H1 (cell line): ENCODE results near the gene FBH1. TPM values are rescaled to one million over a fixed set of nuclear protein-coding genes. Genes with fewer than 3 reads are reported as not detected.
A peak's percentile ranks its signal among the peaks of the same experiment; 100 is the strongest.

Experiments
- CTCF ChIA-PET: fragments of 300-600 bp; sonication (Branson Sonifier 250); formaldehyde crosslinking; loops from one replicate; lab custom pipeline; 2021; ENCODE audit not compliant: partially characterized antibody; lab: Charles Lee
- POLR2A ChIA-PET: fragments of 300-600 bp; sonication (Branson Sonifier 250); formaldehyde crosslinking; loops from one replicate; lab custom pipeline; 2021; ENCODE audit warnings: inconsistent platforms; ENCODE audit not compliant: partially characterized antibody; lab: Charles Lee
- DNase-seq, 2 experiments: peaks; one replicate each; pipeline versions ENCODE4 v3.0.0 to v3.0.0-alpha.2; 2010 to 2022; ENCODE audit warnings: low spot score in 2 of 2, low read depth in 1 of 2, mixed read lengths in 1 of 2
- FAIRE-seq: peaks from 2 replicates; lab custom pipeline; 2011; peaks lifted over from hg19 to GRCh38; lab: Jason Lieb, UNC
- H2AFZ ChIP-seq: 2 replicates; pipeline ENCODE4 v1.8.1; 2012; ENCODE audit warnings: low read length, inconsistent platforms
- H2AK5ac ChIP-seq: 2 replicates; pipeline ENCODE4 v1.6.1; 2013; ENCODE audit warnings: low read depth, low read length
- H2BK120ac ChIP-seq: replicated peaks from 2 replicates; pipeline ENCODE3; 2013; ENCODE audit warnings: low read depth, low read length, inconsistent platforms
- H2BK12ac ChIP-seq: 2 replicates; pipeline ENCODE4 v1.6.1; 2013; ENCODE audit warnings: low read depth, low read length
- H2BK15ac ChIP-seq: 2 replicates; pipeline ENCODE4 v1.6.1; 2013; ENCODE audit warnings: low read length
- H2BK20ac ChIP-seq: 2 replicates; pipeline ENCODE4 v1.6.1; 2013; ENCODE audit warnings: low read length
- H2BK5ac ChIP-seq: 2 replicates; pipeline ENCODE4 v1.6.1; 2013; ENCODE audit warnings: low read depth, low read length
- H3K14ac ChIP-seq: 2 replicates; pipeline ENCODE4 v1.6.1; 2013; ENCODE audit warnings: inconsistent platforms; ENCODE audit not compliant: insufficient read length
- H3K18ac ChIP-seq: 2 replicates; pipeline ENCODE4 v1.6.1; 2013; ENCODE audit warnings: low read length; ENCODE audit errors: extremely low read depth
- H3K23ac ChIP-seq: 2 replicates; pipeline ENCODE4 v1.6.1; 2013; ENCODE audit warnings: inconsistent platforms; ENCODE audit not compliant: insufficient read length
- H3K23me2 ChIP-seq: 2 replicates; pipeline ENCODE4 v1.6.1; 2013; ENCODE audit warnings: low read depth, low read length
- H3K27ac ChIP-seq: 2 replicates; pipeline ENCODE4 v1.6.1; 2011; ENCODE audit warnings: low read depth, low read length, inconsistent platforms
- H3K27me3 ChIP-seq, 4 experiments: replicated peaks in 1 of 4; 1 replicate in 1 of 4; 2 replicates in 3 of 4; pipeline versions ENCODE4 v1.6.1 to v1.8.1; 2011 to 2013; ENCODE audit warnings: low read length in 3 of 4, mild to moderate bottlenecking in 3 of 4, inconsistent platforms in 2 of 4, mixed read lengths in 2 of 4, moderate library complexity in 1 of 4; ENCODE audit not compliant: control insufficient read depth in 3 of 4, insufficient read depth in 3 of 4; ENCODE audit errors: extremely low read depth in 1 of 4
- H3K36me3 ChIP-seq, 4 experiments: 2 replicates each; pipeline versions ENCODE4 v1.6.1 to v1.8.1; 2011 to 2013; ENCODE audit warnings: mild to moderate bottlenecking in 4 of 4, low read length in 3 of 4, moderate library complexity in 2 of 4, control low read depth in 1 of 4, inconsistent platforms in 1 of 4; ENCODE audit not compliant: insufficient read depth in 4 of 4, control insufficient read depth in 2 of 4
- H3K4ac ChIP-seq: replicated peaks from 2 replicates; pipeline ENCODE3; 2013; ENCODE audit warnings: low read length, low read depth, mixed read lengths, inconsistent platforms; ENCODE audit not compliant: insufficient read length
- H3K4me1 ChIP-seq, 4 experiments: replicated peaks in 1 of 4; 1 replicate in 1 of 4; 2 replicates in 3 of 4; pipeline versions ENCODE4 v1.6.1 to v1.8.1; 2011 to 2013; ENCODE audit warnings: low read length in 3 of 4, inconsistent platforms in 2 of 4, mixed read lengths in 1 of 4; ENCODE audit not compliant: insufficient read depth in 4 of 4, control insufficient read depth in 3 of 4
- H3K4me2 ChIP-seq, 2 experiments: 2 replicates each; pipeline versions ENCODE4 v1.6.1 to v1.8.1; 2011 to 2013; ENCODE audit warnings: low read depth in 2 of 2, low read length in 2 of 2, control low read depth in 1 of 2, inconsistent platforms in 1 of 2, mild to moderate bottlenecking in 1 of 2; ENCODE audit not compliant: insufficient read depth in 1 of 2
- H3K4me3 ChIP-seq, 4 experiments: fragments of 200-600, 300-600 bp in 1 of 4; sonication (generic), shearing (Covaris generic), sonication (Bioruptor Twin) in 1 of 4; 2 replicates each; pipeline versions ENCODE4 v1.5.1 to v1.8.1; 2011 to 2016; ENCODE audit warnings: low read length in 4 of 4, low read depth in 3 of 4, control low read depth in 2 of 4, inconsistent platforms in 2 of 4, mild to moderate bottlenecking in 2 of 4, mixed read lengths in 1 of 4, moderate library complexity in 1 of 4; ENCODE audit not compliant: insufficient read depth in 2 of 4; ENCODE audit errors: extremely low read depth in 1 of 4
- H3K56ac ChIP-seq: replicated peaks from 2 replicates; pipeline ENCODE3; 2013; ENCODE audit warnings: low read depth, mild to moderate bottlenecking, mixed read lengths, low read length, inconsistent platforms; ENCODE audit not compliant: insufficient read length
- H3K79me1 ChIP-seq: 2 replicates; pipeline ENCODE4 v1.6.1; 2013; ENCODE audit warnings: low read depth, low read length, control low read depth
- H3K79me2 ChIP-seq, 2 experiments: 2 replicates each; pipeline versions ENCODE4 v1.6.1 to v1.8.1; 2012 to 2013; ENCODE audit warnings: low read length in 2 of 2, mild to moderate bottlenecking in 2 of 2, inconsistent platforms in 1 of 2; ENCODE audit not compliant: insufficient read depth in 2 of 2, control insufficient read depth in 1 of 2
- H3K9ac ChIP-seq, 4 experiments: replicated peaks in 1 of 4; 1 replicate in 1 of 4; 2 replicates in 3 of 4; pipeline versions ENCODE4 v1.6.1 to v1.8.1; 2011 to 2013; ENCODE audit warnings: low read depth in 3 of 4, low read length in 3 of 4, control low read depth in 2 of 4, mild to moderate bottlenecking in 2 of 4, moderate library complexity in 2 of 4, inconsistent platforms in 1 of 4; ENCODE audit errors: extremely low read depth in 1 of 4
- H3K9me3 ChIP-seq, 2 experiments: 2 replicates each; pipeline versions ENCODE4 v1.6.1 to v1.8.1; 2012 to 2013; ENCODE audit warnings: mild to moderate bottlenecking in 2 of 2, moderate library complexity in 2 of 2, control low read depth in 1 of 2, inconsistent platforms in 1 of 2, low read depth in 1 of 2, low read length in 1 of 2, mixed read lengths in 1 of 2; ENCODE audit not compliant: insufficient read depth in 2 of 2
- H4K20me1 ChIP-seq, 2 experiments: replicated peaks in 1 of 2; 2 replicates each; pipeline versions ENCODE3 to v1.8.1; 2011 to 2013; ENCODE audit warnings: inconsistent platforms in 2 of 2, low read length in 2 of 2, mild to moderate bottlenecking in 1 of 2; ENCODE audit not compliant: insufficient read depth in 2 of 2, control insufficient read depth in 1 of 2
- H4K5ac ChIP-seq: 2 replicates; pipeline ENCODE4 v1.6.1; 2013; ENCODE audit warnings: low read length, low read depth, mixed read lengths, inconsistent platforms; ENCODE audit not compliant: insufficient read length
- H4K8ac ChIP-seq: 2 replicates; pipeline ENCODE4 v1.8.0; 2013; ENCODE audit warnings: mild to moderate bottlenecking, moderate library complexity, low read length, inconsistent platforms; ENCODE audit not compliant: insufficient read depth; ENCODE audit errors: extremely low read depth
- H4K91ac ChIP-seq: replicated peaks from 2 replicates; pipeline ENCODE3; 2013; ENCODE audit warnings: low read length, mixed read lengths, inconsistent platforms; ENCODE audit not compliant: insufficient read length
- FOSL1 ChIP-seq: IDR thresholded peaks from 2 replicates; pipeline ENCODE4 v1.6.1; 2011; ENCODE audit warnings: mild to moderate bottlenecking, low read depth, low read length, moderate library complexity; ENCODE audit not compliant: insufficient read depth
- KDM1A ChIP-seq: fragments of 200-600, 300-600 bp; sonication (generic); IDR thresholded peaks from 2 replicates; pipeline ENCODE4 v1.7.1; 2016; ENCODE audit warnings: mild to moderate bottlenecking, low read length, borderline replicate concordance
- KDM4A ChIP-seq: IDR thresholded peaks from one replicate; pipeline ENCODE4 v1.7.1; 2012; ENCODE audit warnings: low read depth, mild to moderate bottlenecking, moderate library complexity, low read length, inconsistent platforms; ENCODE audit not compliant: severe bottlenecking
- MAFK ChIP-seq: IDR thresholded peaks from 2 replicates; pipeline ENCODE4 v1.6.1; 2012; ENCODE audit warnings: low read depth, mild to moderate bottlenecking, improper control_type of control experiment, low read length
- POLR2AphosphoS5 ChIP-seq: IDR thresholded peaks from 2 replicates; pipeline ENCODE4 v1.6.1; 2011; ENCODE audit warnings: low read depth, low read length
- SAP30 ChIP-seq: fragments of 300-600 bp; sonication (generic); IDR thresholded peaks from 2 replicates; pipeline ENCODE4 v1.7.1; 2012; ENCODE audit warnings: low read length, moderate library complexity, mild to moderate bottlenecking, inconsistent platforms; ENCODE audit not compliant: insufficient read depth, insufficient replicate concordance
- SP1 ChIP-seq: IDR thresholded peaks from 2 replicates; pipeline ENCODE4 v1.6.1; 2011; ENCODE audit warnings: low read depth, low read length
- TCF12 ChIP-seq: IDR thresholded peaks from 2 replicates; pipeline ENCODE4 v1.6.1; 2011; ENCODE audit warnings: low read depth, mild to moderate bottlenecking, low read length
- ZNF274 ChIP-seq: IDR thresholded peaks from 2 replicates; pipeline ENCODE4 v1.7.0; 2012; ENCODE audit warnings: low read length, borderline replicate concordance; ENCODE audit errors: extremely low read depth
- WGBS, 2 experiments: shearing (Covaris generic) in 1 of 2; methylation state at CpG; one replicate each; pipeline versions ENCODE4 v1.1.6 to v1.1.7; 2013 to 2015; ENCODE audit warnings: low lambda C conversion rate in 2 of 2, mixed read lengths in 2 of 2, inconsistent platforms in 1 of 2, low coverage in 1 of 2, missing lambda C conversion rate in 1 of 2; ENCODE audit not compliant: insufficient replicate concordance in 2 of 2, insufficient coverage in 1 of 2, insufficient read length in 1 of 2; ENCODE audit errors: extremely low coverage in 1 of 2, missing lambda C conversion rate in 1 of 2; 5-methylcytosine and 5-hydroxymethylcytosine counted together
- polyA plus RNA-seq, 7 experiments: library from polyadenylated mRNA; depleted of rRNA in 3 of 7; stranded (reverse) in 5 of 7; unstranded in 2 of 7; fragments of >200 nt in 5 of 7; fragments of 200-250 nt in 2 of 7; gene quantifications; 1 replicate in 5 of 7; 2 replicates in 1 of 7; 4 replicates in 1 of 7; pipeline versions ENCODE4 v1.2.1 to v1.2.3, GENCODE V29; 2011 to 2013; ENCODE audit warnings: missing spikeins in 2 of 7, mixed read lengths in 2 of 7
- total RNA-seq: library from RNA; stranded (reverse); fragmentation: NEBNext Ultra II Directional; extraction: Animal tissue kit (Norgen Biotek cat#: 25700); gene quantifications from 2 replicates; pipeline ENCODE4 v1.2.1, GENCODE V29; 2021

The FBH1 gene
- total and polyA plus RNA-seq, 2 of the 8 experiments (the other 6 are each of a cell fraction or from before 2014, with no cell fraction given): 31.1 to 51.8 TPM

GRCh38 chr10:5890452-5890915, 441 bp downstream of the FBH1 start:
- Histone ChIP-seq H3K4ac (no peak overlapping the region), H3K18ac (no peak overlapping the region), H3K79me1 (peaks cover 21% of the 10 kb centered on the region), H3K14ac (no peak overlapping the region), H3K23ac (no peak overlapping the region), H2BK120ac (no peak overlapping the region), H3K4me3 (peak overlapping the region; percentile 69 to 98 (median 80)), H3K27me3 (no peaks in the 10 kb centered on the region; a peak in 1 of 7 replicates), H2AK5ac (no peak overlapping the region), H4K8ac (no peak overlapping the region), H2BK15ac (no peak overlapping the region), H2BK20ac (no peak overlapping the region), H3K23me2 (peaks cover 13% of the 10 kb centered on the region), H3K9me3 (no peaks in the 10 kb centered on the region), H3K56ac (no peak overlapping the region), H3K79me2 (peaks cover 8 to 59% of the 10 kb centered on the region in 2 experiments), H2AFZ (no peak overlapping the region), H4K20me1 (peaks cover 17 to 24% of the 10 kb centered on the region in 2 experiments), H3K27ac (no peak overlapping the region), H4K5ac (no peak overlapping the region), H3K9ac (peak overlapping the region; percentile 40 to 91 (median 68)), H3K36me3 (peaks cover 2 to 42% (median 13%) of the 10 kb centered on the region in 4 experiments; a peak in 5 of 8 replicates), H4K91ac (no peak overlapping the region), H2BK5ac (no peak overlapping the region), H3K4me1 (peaks cover 5 to 14% (median 5%) of the 10 kb centered on the region in 4 experiments; a peak in 6 of 7 replicates), H3K4me2 (peak overlapping the region; percentile 76 to 90), H2BK12ac (no peak overlapping the region)
- ChIA-PET POLR2A (interaction anchor here (0.7 to 4.4 kb wide), 8 partner anchors 13 to 114 kb away, joined by 3 to 21 read pairs (median 12); partner anchors contain the start of genes GDI2 and IL15RA), CTCF (interaction anchor here (0.6 to 4.2 kb wide), 4 partner anchors 17 to 1612 kb away, joined by 3 to 25 read pairs (median 4); no protein-coding TSS in a partner anchor)
- FAIRE-seq (no peak), DNase-seq (no peak)
- 10% methylated on average over 13 of the region's 40 CpGs; no CpG with 5 or more reads in 1 of the 2 experiments for WGBS, 2 experiments
- TF ChIP-seq ZNF274 (no peak), SAP30 (peak; percentile 37), FOSL1 (no peak), KDM4A (peak; percentile 20), SP1 (no peak), TCF12 (no peak), MAFK (no peak), KDM1A (no peak), POLR2AphosphoS5 (no peak)
